Stimulated activated CD4-positive, alpha-beta T cell treated with anti-CD3 and anti-CD28 coated beads, Interleukin-1b, Interleukin-23, amount 100 ng/mL, for 1 hour (primary cell): ENCODE results near the gene TGFBR3L.
"Not testable (repeated sequence)": the region's sequence is repeated elsewhere in the genome, so short reads cannot be mapped to it uniquely, and the experiment has no call there.

ENCODE experiments used
- DNase-seq, 2 donors: peaks; one replicate each; pipeline ENCODE4 v3.0.0-alpha.2; 2020; ENCODE audit warnings: low read depth in 2 of 2

The TGFBR3L gene

DNA sequence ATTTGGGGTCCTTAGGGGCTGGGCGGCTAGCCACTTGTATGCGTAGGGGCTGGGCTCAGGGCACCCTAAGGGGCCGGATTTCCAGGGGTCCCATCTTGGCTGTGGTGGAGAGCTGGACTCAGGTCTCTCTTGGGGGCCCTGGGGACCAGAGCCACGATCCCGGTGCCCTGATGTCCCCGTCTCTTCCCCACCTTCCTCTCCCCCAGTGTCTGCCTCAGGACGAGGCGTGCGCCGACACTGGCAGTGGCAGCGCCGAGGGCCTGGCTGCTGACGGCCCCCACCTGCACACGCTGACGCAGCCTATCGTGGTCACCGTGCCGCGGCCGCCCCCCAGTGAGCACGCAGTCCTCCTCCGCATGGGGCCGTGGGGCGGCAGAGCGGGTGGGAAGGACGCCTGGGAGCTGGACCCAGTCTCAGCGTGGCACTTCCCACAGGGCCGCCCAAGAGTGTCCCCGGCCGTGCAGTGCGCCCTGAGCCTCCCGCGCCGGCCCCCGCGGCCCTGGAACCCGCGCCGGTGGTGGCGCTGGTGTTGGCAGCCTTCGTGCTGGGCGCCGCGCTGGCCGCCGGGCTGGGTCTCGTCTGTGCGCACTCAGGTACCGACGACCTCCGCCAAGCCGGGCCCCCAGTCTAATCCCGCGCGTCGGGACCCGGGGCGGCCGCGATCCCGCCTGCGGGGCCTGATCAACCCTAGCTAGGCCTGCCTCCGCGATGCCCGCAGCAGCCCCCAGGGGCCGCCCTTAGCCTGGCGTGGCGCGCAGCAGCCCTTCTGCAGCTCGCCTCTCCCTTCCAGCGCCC is 2.8 kb downstream of the TGFBR3L start:
- DNase-seq, result no peak

- DNase-seq, result not testable (repeated sequence)
Measured at GRCh38 chr19:7918062-7918614, 3.5 kb downstream of the TGFBR3L start.

- DNase-seq, result no peak
Measured at GRCh38 chr19:7918615-7919421, 4.2 kb downstream of the TGFBR3L start.

DNA sequence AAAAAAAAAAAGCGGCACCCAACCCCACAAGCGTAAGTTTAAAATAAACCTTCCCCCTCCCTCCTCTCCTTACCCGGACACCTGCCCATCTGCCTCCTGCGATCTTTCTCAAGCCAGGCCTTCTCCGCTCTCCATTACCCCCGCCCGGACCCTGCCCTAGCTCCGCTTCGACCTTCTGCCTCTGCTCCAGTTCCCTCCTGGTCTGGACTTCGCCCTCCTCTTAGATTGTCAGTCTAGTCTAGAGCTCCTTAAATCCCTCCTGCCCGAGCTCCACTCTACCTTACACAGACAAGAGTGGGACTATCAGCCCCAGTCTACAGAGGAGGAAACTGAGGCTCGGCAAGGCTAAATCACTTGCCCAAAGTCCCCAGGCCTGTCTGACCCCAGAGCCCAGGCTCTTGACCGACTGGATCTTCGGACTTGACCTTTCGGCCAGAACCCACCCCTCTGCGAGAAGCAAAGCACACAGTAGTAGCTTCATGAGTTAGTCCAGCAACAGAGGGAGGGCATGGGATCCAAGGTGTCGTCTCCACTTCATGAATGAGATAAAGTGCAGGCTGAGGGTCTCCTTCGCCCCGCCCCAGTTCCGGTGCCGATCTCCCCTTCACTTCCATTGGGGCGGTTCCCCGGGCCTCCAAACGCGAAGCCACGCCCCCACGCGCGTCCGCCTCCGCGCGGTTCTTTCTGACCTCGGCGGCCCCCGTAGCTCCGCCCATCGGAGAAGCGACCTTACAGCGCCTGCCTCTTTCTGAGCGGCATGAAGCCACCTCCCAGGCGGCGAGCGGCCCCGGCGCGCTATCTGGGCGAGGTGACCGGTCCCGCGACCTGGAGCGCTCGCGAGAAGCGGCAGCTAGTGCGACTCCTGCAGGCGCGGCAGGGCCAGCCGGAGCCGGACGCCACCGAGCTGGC is 5.2 kb downstream of the TGFBR3L start, which contains the start of gene SNAPC2:
SNAPC2 (plus strand) TSS at position 729 of the 909 bp plus-strand sequence; CDS start at position 758, 29 bp downstream.
- peak; percentile 90 to 93 for DNase-seq

DNA sequence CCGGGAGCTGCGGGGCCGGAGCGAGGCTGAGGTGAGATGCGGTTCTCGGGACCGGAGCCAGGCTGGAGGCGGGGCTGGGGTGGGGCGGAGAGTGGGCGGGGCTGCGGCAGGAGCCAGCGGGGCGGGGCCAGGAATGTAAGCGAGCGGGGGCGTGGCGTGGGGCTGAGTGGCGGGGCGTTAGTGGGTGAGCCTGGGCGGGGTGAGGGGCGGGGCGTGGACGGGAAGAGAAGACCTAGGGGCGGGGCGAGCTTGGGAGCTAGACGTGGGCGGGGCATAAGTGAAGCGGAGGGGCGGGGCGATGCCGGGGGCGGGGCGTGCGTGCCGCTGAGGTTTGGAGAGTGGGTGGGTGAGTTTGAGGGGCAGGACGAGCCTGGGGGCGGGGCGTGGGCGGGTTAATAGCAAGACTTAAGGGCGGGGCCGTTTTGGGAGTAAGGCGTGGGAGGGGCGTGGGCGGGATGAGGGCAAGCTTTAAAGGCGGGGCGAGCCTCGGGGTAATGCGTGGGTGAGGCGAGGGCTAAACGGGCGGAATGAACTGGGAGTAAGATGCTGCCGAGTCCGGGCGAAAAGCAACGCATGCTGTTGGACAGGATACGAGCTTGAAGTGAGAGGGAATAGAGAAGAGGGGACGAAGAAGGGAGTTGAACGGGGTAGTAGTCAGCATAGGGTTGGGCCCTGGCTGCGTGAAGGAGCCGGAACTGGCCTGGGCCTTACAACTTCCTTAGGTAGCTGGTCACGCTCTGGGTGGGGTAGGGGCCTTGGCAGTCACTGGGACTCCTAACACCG is 6.1 kb downstream of the TGFBR3L start:
- peak; percentile 100 for DNase-seq

DNA sequence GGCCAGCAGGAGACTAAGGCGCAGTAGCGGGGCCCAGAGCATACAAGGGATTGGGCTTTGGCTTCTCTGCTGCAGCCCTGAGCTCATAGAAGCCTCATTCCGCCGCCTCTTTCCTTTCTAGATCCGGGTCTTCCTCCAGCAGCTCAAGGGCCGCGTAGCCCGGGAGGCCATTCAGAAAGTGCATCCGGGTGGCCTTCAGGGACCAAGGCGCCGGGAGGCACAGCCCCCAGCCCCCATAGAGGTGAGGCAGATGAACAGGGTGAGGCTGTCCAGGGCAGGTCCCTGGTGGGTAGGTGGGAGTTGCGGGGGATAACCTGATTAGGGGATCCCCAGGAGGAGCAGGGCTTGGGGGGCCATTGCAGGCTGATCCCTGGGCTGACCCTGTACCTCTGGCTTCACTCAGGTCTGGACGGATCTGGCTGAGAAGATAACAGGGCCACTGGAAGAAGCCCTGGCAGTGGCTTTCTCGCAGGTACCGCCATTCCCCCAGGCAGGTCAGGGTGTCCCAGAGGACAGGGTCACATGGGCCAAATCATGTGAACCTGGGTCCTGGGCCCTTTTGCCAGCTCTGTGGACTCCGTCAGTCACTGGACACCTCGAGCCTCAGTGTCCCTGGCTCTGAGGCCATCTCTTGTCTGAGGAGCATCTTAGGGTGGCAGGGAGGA is 6.8 kb downstream of the TGFBR3L start:
- DNase-seq, result no peak

GRCh38 chr19:7921967-7922835 is 7.6 kb downstream of the TGFBR3L start:
- DNase-seq, result no peak

DNA sequence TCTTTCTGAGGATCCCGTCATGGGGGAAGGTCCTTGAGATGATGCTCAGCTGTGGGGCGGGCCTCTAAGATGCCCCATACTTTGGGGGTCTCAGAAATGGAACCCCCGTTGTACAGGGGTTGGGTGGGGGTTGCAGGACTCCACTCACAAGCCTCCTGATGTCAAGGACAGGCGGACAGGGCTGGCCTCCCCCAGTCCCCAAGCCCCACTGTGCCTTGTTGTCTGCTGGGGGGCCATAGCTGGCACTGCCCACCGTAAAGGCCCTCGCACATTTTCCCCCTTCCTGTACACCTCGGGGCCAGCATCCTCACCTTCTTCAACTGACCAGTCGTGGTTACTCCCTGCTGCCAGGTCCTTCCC is 8.2 kb downstream of the TGFBR3L start:
- no peak for DNase-seq

DNA sequence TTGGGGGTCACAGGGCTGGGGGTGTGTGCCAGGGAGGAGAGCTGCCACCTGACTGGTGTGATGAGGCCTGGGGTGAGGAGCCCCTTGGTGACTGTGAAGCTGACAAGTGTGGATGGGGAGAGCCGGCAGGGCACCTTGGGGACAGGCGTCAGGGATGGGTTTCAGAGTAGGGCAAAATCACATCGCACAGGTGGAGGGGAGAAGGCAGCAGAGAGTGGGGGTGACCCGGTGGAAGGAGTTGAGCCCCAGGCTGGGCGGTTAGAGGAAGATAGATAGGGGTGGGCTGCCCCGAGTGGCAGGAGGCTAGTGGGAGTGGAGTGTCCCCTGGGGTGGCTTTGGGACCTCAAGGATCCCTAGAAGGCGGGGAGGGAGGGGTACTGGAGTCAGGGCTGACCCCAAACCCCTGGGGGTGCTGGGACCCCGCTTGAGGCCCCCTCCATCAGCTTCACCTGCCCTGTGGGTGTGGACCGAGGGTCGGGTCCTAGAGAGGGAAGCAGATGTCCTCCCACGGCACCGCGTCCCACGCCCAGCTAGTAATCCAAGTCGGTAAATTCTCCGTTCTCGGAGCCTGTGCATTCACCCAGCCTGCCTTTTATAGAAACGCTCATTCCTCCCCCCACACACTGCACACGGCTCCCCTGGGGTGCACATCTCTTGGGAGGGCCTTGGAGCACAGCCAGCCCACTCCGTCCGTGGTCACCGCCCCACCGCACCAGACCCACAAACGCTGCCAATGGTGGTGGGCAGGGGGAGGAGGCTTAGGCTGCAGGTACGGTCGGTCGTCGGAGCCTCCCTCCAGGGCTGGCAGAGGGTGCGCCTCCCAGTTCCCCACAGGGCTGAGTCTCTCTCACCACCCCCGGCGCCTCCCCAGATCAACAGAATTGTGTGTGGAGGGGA is 8.9 kb downstream of the TGFBR3L start:
- no peak for DNase-seq

GRCh38 chr19:7924241-7924640 is 9.6 kb downstream of the TGFBR3L start:
- no peak for DNase-seq

- DNase-seq, result no peak
Measured at GRCh38 chr19:7924651-7925170, 10.1 kb downstream of the TGFBR3L start.

DNA sequence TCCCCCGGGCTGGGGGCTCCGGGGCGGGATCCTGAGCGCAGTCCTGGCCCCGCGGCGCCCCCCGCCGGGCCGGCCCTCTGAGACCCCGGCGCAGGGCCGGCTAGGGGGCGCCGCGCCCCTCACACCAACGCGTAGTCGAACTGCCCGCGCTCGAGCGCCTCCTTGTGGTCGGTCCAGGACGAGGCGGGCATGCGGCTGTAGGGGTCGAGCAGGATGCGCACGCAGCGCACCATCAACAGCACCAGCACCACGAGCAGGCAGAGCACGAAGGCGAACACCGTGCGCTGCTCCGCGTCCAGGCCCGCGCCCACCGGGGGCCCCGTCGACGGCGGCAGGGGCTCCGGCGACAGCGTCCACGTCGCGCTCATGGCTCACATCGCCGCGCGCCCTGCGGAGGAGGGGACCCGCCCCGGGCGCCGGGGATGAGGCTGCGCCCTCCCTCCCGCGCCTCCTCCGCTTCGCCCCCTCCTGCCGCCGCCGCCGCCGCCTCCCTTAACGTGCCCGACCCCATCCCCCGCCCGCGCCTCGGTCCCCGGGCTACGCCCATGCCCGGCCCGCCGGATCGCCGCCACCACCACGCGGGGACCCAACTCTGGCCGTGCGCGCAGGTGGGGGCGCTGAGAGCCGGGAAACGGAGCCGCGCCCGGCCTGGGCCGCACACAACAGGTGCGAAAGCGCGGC is 10.7 kb downstream of the TGFBR3L start:
- peak; percentile 49 to 59 for DNase-seq

GRCh38 chr19:7926021-7926726 is 11.5 kb downstream of the TGFBR3L start, which contains the start of gene CTXN1:
Gene CTXN1 (minus strand): TSS chr19:7926135. CDS start chr19:7925538, 597 bp downstream.
- peak; percentile 50 to 81 for DNase-seq

DNA sequence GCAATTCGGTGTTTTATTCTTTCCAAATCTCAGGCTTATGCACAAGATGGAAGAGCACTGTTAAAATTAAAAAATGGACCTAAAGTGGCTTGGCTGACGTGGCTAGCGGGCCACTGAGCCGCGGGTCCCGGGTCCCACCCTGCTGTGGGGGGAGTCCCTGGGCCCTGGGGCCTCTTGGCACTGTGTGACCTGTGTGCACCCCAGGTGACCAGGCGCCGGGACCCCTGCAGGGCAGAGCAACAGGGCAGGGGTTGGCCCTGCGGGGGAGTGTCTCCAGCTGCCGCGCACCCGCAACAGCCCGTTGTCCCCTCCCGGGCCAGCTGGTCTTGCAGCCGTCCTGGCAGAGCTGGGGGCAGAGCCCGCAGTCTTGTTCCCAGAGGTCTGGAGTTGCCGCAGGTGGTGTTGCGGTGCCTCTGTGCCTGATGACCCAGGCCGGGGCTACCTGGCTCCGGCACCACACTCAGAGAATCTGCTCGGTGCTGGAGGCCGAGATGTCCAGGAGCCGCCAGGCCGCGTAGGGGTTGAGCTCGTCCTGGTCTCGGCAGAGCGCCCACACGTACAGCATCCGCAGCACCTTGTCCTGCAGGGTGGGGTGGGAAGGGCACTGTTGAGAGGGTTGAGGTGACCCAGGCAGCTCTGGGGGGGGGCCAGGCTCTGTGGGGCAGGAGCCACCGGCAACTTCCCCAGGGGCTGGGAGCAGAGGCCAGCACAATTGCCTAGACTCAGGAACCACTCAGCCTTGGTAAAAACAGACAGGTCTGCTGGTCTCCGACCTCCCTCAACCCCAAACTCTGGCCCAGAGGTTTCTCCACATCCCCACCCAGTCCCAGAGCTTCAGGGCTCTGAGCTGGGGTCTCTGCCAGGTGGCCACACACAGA is 12.3 kb downstream of the TGFBR3L start:
- DNase-seq, result no peak

GRCh38 chr19:7927605-7928333 is 13.1 kb downstream of the TGFBR3L start:
- no peak for DNase-seq
